H9 (cell line): ENCODE measurements around the gene COA1. TPM values are rescaled to one million over a fixed set of nuclear protein-coding genes. Genes with fewer than 3 reads are reported as not detected.

ENCODE experiments used
- DNase-seq: peaks from one replicate; pipeline ENCODE4 v3.0.0-alpha.2; 2017
- H2AFZ ChIP-seq: one replicate; pipeline ENCODE4 v1.6.1; 2013; ENCODE audit warnings: mild to moderate bottlenecking, low read length, control low read depth, moderate library complexity
- H2AK5ac ChIP-seq: 2 replicates; pipeline ENCODE4 v1.6.1; 2013; ENCODE audit warnings: low read length, control low read depth, mixed read lengths; ENCODE audit not compliant: insufficient read length
- H2BK120ac ChIP-seq: one replicate; pipeline ENCODE4 v1.6.1; 2013; ENCODE audit warnings: low read depth, mild to moderate bottlenecking, low read length, control low read depth, inconsistent platforms; ENCODE audit not compliant: poor library complexity, severe bottlenecking
- H2BK12ac ChIP-seq: 2 replicates; pipeline ENCODE4 v1.6.1; 2013; ENCODE audit warnings: low read length, control low read depth, mixed read lengths, low read depth; ENCODE audit not compliant: insufficient read length
- H2BK15ac ChIP-seq: 2 replicates; pipeline ENCODE4 v1.6.1; 2013; ENCODE audit warnings: low read depth, low read length, control low read depth
- H2BK20ac ChIP-seq: one replicate; pipeline ENCODE4 v1.6.1; 2013; ENCODE audit warnings: low read depth, mild to moderate bottlenecking, low read length, control low read depth, inconsistent platforms; ENCODE audit not compliant: poor library complexity, severe bottlenecking
- H2BK5ac ChIP-seq: 2 replicates; pipeline ENCODE4 v1.6.1; 2013; ENCODE audit warnings: low read length, control low read depth, mixed read lengths; ENCODE audit not compliant: insufficient read length
- H3K14ac ChIP-seq: 2 replicates; pipeline ENCODE4 v1.6.1; 2013; ENCODE audit warnings: low read length, control low read depth; ENCODE audit not compliant: insufficient read depth
- H3K18ac ChIP-seq: 2 replicates; pipeline ENCODE4 v1.6.1; 2013; ENCODE audit warnings: low read depth, mild to moderate bottlenecking, mixed read lengths, low read length, control low read depth; ENCODE audit not compliant: insufficient read length
- H3K23ac ChIP-seq: 2 replicates; pipeline ENCODE4 v1.6.1; 2013; ENCODE audit warnings: low read length, control low read depth, mixed read lengths, low read depth; ENCODE audit not compliant: insufficient read length
- H3K23me2 ChIP-seq: 2 replicates; pipeline ENCODE4 v1.6.1; 2013; ENCODE audit warnings: low read depth, mild to moderate bottlenecking, mixed read lengths, low read length, control low read depth; ENCODE audit not compliant: insufficient read length, poor library complexity, severe bottlenecking
- H3K27ac ChIP-seq: 2 replicates; pipeline ENCODE4 v1.5.1; 2013; ENCODE audit warnings: low read length, control low read depth, mixed read lengths, low read depth; ENCODE audit not compliant: insufficient read length
- H3K27me3 ChIP-seq: 2 replicates; pipeline ENCODE4 v1.6.1; 2013; ENCODE audit warnings: low read length, control low read depth, inconsistent platforms; ENCODE audit not compliant: insufficient read depth
- H3K4ac ChIP-seq: 2 replicates; pipeline ENCODE4 v1.6.1; 2013; ENCODE audit warnings: low read depth, mild to moderate bottlenecking, control low read depth, inconsistent platforms, low read length, moderate library complexity
- H3K4me1 ChIP-seq: 2 replicates; pipeline ENCODE4 v1.6.1; 2013; ENCODE audit warnings: low read length, control low read depth, inconsistent platforms; ENCODE audit not compliant: insufficient read depth
- H3K4me2 ChIP-seq: 2 replicates; pipeline ENCODE4 v1.6.1; 2013; ENCODE audit warnings: low read length, control low read depth, mixed read lengths; ENCODE audit not compliant: insufficient read length, insufficient read depth
- H3K56ac ChIP-seq: 2 replicates; pipeline ENCODE4 v1.6.1; 2013; ENCODE audit warnings: low read depth, mild to moderate bottlenecking, mixed read lengths, low read length, control low read depth; ENCODE audit not compliant: insufficient read length
- H3K79me1 ChIP-seq: 2 replicates; pipeline ENCODE4 v1.6.1; 2013; ENCODE audit warnings: low read depth, mild to moderate bottlenecking, moderate library complexity, low read length, control low read depth, inconsistent platforms; ENCODE audit not compliant: insufficient read depth, poor library complexity, severe bottlenecking
- H3K79me2 ChIP-seq: 2 replicates; pipeline ENCODE4 v1.6.1; 2013; ENCODE audit warnings: low read length, control low read depth, inconsistent platforms; ENCODE audit not compliant: insufficient read depth
- H3K9ac ChIP-seq: 2 replicates; pipeline ENCODE4 v1.6.1; 2013; ENCODE audit warnings: low read length, control low read depth, mixed read lengths; ENCODE audit not compliant: insufficient read length; ENCODE audit errors: extremely low read depth
- H3K9me3 ChIP-seq: one replicate; pipeline ENCODE4 v1.6.1; 2013; ENCODE audit warnings: low read depth, low read length, inconsistent platforms; ENCODE audit not compliant: control insufficient read depth
- H3T11ph ChIP-seq: one replicate; pipeline ENCODE4 v1.6.1; 2013; ENCODE audit warnings: mild to moderate bottlenecking, low read length, control low read depth, inconsistent platforms
- H4K20me1 ChIP-seq: one replicate; pipeline ENCODE4 v1.6.1; 2013; ENCODE audit not compliant: control insufficient read depth, insufficient read length, insufficient read depth
- H4K5ac ChIP-seq: 2 replicates; pipeline ENCODE4 v1.6.1; 2013; ENCODE audit warnings: low read depth, mild to moderate bottlenecking, mixed read lengths, low read length, control low read depth; ENCODE audit not compliant: insufficient read length
- H4K8ac ChIP-seq: replicated peaks from 2 replicates; pipeline ENCODE4 v1.6.1; 2013; ENCODE audit warnings: low read length, control low read depth, mixed read lengths, low read depth; ENCODE audit not compliant: insufficient read length
- H4K91ac ChIP-seq: 2 replicates; pipeline ENCODE4 v1.6.1; 2013; ENCODE audit warnings: low read depth, mild to moderate bottlenecking, moderate library complexity, mixed read lengths, low read length, control low read depth; ENCODE audit not compliant: insufficient read length
- H3K27ac Mint-ChIP-seq, 3 experiments: 2 replicates in 2 of 3; 3 replicates in 1 of 3; pipeline ENCODE4 v1.8.0; 2020 to 2021; ENCODE audit warnings: mixed read lengths in 3 of 3, mild to moderate bottlenecking in 1 of 3, moderate library complexity in 1 of 3
- H3K27me3 Mint-ChIP-seq: 2 replicates; pipeline ENCODE4 v1.8.0; 2021; ENCODE audit warnings: low read depth, mild to moderate bottlenecking, moderate library complexity, mixed read lengths
- H3K36me3 Mint-ChIP-seq, 3 experiments: 2 replicates in 2 of 3; 3 replicates in 1 of 3; pipeline ENCODE4 v1.8.0; 2020 to 2021; ENCODE audit warnings: low read depth in 3 of 3, mixed read lengths in 3 of 3; ENCODE audit not compliant: insufficient read depth in 1 of 3
- H3K4me1 Mint-ChIP-seq, 2 experiments: 2 replicates each; pipeline ENCODE4 v1.8.0; 2020; ENCODE audit warnings: mixed read lengths in 2 of 2
- H3K4me3 Mint-ChIP-seq, 2 experiments: 2 replicates in 1 of 2; 3 replicates in 1 of 2; pipeline ENCODE4 v1.8.0; 2020 to 2021; ENCODE audit warnings: mild to moderate bottlenecking in 2 of 2, mixed read lengths in 2 of 2, moderate library complexity in 1 of 2
- H3K9me3 Mint-ChIP-seq, 2 experiments: 2 replicates in 1 of 2; 3 replicates in 1 of 2; pipeline ENCODE4 v1.8.0; 2020; ENCODE audit warnings: mild to moderate bottlenecking in 2 of 2, mixed read lengths in 2 of 2, moderate library complexity in 1 of 2
- WGBS: extraction: QIAGEN DNeasy Blood & Tissue Kit; methylation state at CpG from one replicate; pipeline ENCODE4 v1.1.7; 2013; ENCODE audit warnings: missing lambda C conversion rate, low lambda C conversion rate, mixed read lengths; ENCODE audit not compliant: insufficient read length; ENCODE audit errors: extremely low coverage; 5-methylcytosine and 5-hydroxymethylcytosine counted together
- total RNA-seq: library from RNA; stranded (reverse); gene quantifications from 2 replicates; pipeline ENCODE4 v1.2.1, GENCODE V29; 2021
- TF ChIP-seq, protein P1 (sequence below): fragments of 200-600 bp; sonication (generic); conservative IDR thresholded peaks from 3 replicates; pipeline ENCODE4 v1.8.0; 2021; ENCODE audit warnings: antibody characterized with exemption, mild to moderate bottlenecking

COA1 gene
- total RNA-seq, 1 experiment from 2014 or later, result 138 TPM

DNA sequence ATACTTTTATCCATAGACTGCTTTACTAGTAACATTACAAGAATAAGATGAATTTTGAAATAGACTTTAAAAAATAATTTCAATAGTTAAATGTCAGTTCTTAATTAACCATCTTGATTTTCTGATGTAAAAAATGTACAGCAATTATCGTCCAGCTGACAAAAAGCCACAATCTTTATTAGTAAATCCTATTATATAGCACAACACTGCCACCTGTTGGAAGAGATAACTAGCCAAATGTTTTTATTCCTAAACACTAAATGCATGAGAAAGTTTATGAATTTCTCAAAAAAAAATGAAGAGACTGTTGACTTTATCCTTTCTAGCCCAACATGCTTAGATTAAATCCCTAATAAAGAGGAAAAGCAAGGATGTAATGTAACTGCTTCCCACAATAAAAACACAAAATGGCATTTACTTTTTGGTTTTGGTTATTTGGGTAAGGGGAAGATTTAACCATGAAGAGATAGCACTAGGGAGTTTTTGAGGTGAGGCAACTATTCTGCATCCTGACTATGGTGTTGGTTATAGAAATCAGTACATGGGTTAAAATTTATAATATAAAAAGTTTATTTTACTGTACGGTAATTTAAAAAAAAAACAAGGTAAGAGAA, 8.0 kb downstream of the COA1 start:
- no peak for DNase-seq
- H3K27ac Mint-ChIP-seq, result no peak overlapping the region

More for the DNA sequence above, 8.0 kb downstream of the COA1 start:
- no CpG with 5 or more reads among the region's 2 CpGs for WGBS
- H2BK120ac ChIP-seq, result no peak overlapping the region
- no peak overlapping the region for H3K9ac ChIP-seq
- no peaks in the 10 kb centered on the region for H3K27me3 ChIP-seq
- H3K23ac ChIP-seq, result no peak overlapping the region
- H3K4me2 ChIP-seq, result no peak overlapping the region
- H3K56ac ChIP-seq, result no peak overlapping the region
- TF ChIP-seq, protein P1, sequence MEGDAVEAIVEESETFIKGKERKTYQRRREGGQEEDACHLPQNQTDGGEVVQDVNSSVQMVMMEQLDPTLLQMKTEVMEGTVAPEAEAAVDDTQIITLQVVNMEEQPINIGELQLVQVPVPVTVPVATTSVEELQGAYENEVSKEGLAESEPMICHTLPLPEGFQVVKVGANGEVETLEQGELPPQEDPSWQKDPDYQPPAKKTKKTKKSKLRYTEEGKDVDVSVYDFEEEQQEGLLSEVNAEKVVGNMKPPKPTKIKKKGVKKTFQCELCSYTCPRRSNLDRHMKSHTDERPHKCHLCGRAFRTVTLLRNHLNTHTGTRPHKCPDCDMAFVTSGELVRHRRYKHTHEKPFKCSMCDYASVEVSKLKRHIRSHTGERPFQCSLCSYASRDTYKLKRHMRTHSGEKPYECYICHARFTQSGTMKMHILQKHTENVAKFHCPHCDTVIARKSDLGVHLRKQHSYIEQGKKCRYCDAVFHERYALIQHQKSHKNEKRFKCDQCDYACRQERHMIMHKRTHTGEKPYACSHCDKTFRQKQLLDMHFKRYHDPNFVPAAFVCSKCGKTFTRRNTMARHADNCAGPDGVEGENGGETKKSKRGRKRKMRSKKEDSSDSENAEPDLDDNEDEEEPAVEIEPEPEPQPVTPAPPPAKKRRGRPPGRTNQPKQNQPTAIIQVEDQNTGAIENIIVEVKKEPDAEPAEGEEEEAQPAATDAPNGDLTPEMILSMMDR, result peak; percentile 83
- H3K4me3 Mint-ChIP-seq, result no peak overlapping the region
- H3T11ph ChIP-seq, result no peak overlapping the region
- no peak overlapping the region for H3K18ac ChIP-seq
- no peaks in the 10 kb centered on the region for H3K4me1 ChIP-seq
- no peaks in the 10 kb centered on the region for H4K20me1 ChIP-seq
- H4K91ac ChIP-seq, result no peak overlapping the region
- no peak overlapping the region for H2BK12ac ChIP-seq
- H3K79me2 ChIP-seq, result peaks cover 39% of the 10 kb centered on the region; the same call in 1 of the 2 replicates
- no peak overlapping the region for H2AFZ ChIP-seq
- no peaks in the 10 kb centered on the region for H3K27me3 Mint-ChIP-seq
- H3K23me2 ChIP-seq, result no peaks in the 10 kb centered on the region
- H3K36me3 Mint-ChIP-seq, result peaks cover 26 to 40% (median 28%) of the 10 kb centered on the region in 3 experiments
- no peak overlapping the region for H2BK20ac ChIP-seq
- peaks cover 4% of the 10 kb centered on the region in 2 experiments; a peak in 2 of 4 replicates for H3K4me1 Mint-ChIP-seq
- H4K5ac ChIP-seq, result no peak overlapping the region
- H2BK15ac ChIP-seq, result no peak overlapping the region
- no peak overlapping the region for H3K4ac ChIP-seq
- no peak overlapping the region for H2BK5ac ChIP-seq
- H3K79me1 ChIP-seq, result peaks cover 14% of the 10 kb centered on the region
- no peak overlapping the region for H3K14ac ChIP-seq
- peaks cover 15 to 19% of the 10 kb centered on the region in 2 experiments; a peak in 4 of 5 replicates for H3K9me3 Mint-ChIP-seq
- H2AK5ac ChIP-seq, result no peak overlapping the region
- H3K27ac ChIP-seq, result no peak overlapping the region
- no peaks in the 10 kb centered on the region for H3K9me3 ChIP-seq
- H4K8ac ChIP-seq, result no peak overlapping the region
